ENCODE data around the gene GOLPH3L.
"Not testable (repeated sequence)": the region's sequence is repeated elsewhere in the genome, so short reads cannot be mapped to it uniquely, and the experiment has no call there.

The GOLPH3L gene

DNA sequence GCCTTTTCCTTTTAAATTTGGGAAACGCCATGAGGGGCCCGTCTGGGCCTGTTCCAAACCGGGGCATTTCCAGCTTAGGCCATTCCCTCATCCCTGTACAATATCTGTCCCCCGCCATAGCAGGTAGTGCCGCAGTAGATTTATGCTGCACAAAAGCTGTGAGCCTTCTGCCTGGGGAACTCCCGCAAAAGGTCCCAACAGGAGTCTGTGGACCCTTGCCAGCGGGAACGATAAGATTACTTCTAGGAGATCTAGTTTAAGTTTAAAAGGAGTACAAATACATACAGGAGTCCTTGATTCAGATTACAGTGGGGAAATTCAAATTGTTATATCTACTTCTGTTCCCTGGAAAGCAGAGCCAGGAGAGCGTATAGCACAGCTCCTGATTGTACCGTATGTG, 42.3 kb downstream of the GOLPH3L start:
- not testable (repeated sequence) for DNase-seq

DNA sequence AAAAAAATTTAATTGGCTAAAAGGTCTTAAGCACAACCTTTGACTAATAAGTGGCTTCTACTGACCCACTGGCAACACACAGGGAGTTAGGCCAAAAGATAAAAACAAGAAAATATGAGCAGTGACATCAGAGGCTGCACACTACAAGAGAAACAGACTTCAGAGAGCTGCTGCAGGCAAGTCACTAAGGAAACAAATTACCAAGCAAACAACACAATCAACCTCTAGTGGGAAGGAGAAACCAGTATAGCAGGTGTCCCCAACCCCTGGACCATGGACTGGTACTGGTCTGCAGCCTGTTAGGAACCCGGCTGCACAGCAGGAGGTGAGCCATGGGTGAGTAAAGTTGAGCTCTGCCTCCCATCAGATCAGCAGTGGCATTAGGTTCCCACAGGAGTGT, 46.8 kb downstream of the GOLPH3L start:
- DNase-seq, result peak; percentile 50

DNA sequence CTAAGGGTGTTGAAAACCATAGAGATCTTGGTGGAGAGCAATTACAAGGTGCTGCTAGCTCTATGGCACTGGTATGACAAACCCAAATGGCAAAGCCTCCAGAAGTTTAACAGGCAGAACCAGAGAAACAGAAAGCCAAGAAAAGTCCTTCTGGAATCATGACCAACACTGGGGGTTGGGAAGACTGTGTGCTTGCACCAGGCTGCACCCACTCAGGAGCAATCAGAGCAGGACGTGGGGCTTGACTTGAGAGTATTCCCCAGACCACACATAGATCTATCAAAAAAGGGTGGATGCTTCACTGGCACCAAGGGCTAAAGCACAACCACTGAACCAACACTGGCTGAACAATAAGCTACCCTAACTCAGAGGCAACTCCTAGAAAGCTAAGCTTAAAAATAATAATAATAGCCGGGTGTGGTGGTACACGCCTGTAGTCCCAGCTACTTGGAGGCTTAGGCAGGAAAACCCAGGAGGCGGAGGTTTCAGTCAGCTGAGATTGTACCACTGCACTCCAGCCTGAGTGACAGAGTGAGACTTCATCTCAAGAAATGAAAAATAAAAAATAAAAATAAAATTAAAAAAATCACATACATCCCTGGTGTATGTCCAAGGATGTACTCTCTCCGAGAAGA, 47.4 kb downstream of the GOLPH3L start:
- DNase-seq, result no peak

DNA sequence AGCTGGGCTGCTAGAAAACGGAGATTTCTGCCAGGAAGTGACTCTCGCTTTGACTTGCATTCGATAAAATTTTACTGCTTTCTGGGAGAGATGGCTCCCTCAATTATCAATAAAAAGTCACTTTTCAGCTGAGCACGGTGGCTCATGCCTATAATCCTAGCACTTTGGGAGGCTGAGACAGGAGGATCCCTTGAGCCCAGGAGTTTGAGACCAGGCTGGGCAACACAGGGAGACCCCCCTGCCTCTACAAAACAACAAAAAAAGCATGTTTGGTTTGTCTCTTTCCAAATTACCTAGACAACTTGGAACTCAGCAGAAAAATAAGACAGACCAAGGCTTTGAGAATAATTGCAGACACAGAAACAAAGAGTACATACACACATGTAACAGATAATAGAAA, 54.7 kb downstream of the GOLPH3L start:
- no peak for DNase-seq

DNA sequence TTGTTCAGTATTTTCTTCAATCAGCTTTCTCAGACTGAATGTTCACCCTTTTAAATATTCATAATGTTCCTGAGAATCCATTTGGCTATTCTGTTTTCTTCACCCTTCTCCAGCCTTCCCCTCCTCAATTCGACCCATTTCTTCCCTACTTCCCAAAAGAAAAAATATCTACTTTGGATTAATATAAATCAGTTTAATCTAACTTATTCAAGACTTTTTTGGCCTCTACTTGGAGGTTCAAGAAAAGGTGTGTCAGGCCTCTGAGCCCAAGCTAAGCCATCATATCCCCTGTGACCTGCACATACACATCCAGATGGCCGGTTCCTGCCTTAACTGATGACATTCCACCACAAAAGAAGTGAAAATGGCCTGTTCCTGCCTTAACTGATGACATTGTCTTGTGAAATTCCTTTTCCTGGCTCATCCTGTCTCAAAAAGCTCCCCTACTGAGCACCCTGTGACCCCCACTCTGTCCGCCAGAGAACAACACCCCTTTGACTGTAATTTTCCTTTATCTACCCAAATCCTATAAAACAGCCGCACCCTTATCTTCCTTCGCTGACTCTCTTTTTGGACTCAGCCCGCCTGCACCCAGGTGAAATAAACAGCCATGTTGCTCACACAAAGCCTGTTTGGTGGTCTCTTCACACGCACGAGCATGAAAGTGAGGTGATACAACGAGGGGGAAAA, 55.7 kb downstream of the GOLPH3L start:
- not testable (repeated sequence) for DNase-seq

DNA sequence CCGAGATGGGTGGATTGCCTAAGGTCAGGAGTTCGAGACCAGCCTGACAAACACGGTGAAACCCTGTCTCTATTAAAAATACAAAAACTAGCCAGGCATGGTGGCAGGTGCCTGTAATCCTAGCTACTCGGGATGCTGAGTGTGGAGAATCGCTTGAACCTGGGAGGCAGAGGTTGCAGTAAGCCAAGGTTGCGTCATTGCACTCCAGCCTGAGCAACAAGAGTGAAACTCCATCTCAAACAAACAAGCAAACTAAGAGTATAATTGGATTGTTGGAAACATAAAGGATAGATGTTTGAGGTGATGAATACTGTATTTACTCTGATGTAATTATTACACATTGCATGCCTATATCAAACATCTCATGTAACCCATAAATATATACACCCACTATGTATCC, 58.5 kb downstream of the GOLPH3L start:
- DNase-seq, result peak; percentile 21

DNA sequence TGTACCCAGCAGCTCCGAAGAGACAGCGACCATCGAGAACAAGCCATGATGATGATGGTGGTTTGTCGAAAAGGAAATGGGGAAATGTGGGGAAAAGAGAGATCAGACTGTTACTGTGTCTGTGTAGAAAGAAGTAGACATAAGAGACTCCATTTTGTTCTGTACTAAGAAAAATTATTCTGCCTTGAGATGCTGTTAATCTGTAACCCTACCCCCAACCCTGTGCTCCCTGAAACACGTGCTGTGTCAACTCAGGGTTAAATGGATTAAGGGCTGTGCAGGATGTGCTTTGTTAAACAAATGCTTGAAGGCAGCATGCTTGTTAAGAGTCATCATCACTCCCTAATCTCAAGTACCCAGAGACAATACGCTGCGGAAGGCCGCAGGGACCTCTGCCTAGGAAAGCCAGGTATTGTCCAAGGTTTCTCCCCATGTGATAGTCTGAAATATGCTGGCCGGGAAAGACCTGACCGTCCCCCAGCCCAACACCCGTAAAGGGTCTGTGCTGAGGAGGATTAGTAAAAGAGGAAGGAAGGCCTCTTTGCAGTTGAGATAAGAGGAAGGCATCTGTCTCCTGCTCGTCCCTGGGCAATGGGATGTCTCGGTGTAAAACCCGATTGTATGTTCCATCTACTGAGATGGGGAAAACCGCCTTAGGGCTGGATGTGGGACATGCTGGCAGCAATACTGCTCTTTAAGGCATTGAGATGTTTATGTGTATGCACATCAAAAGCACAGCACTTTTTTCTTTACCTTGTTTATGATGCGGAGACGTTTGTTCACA, 61.9 kb downstream of the GOLPH3L start:
- not testable (repeated sequence) for DNase-seq

DNA sequence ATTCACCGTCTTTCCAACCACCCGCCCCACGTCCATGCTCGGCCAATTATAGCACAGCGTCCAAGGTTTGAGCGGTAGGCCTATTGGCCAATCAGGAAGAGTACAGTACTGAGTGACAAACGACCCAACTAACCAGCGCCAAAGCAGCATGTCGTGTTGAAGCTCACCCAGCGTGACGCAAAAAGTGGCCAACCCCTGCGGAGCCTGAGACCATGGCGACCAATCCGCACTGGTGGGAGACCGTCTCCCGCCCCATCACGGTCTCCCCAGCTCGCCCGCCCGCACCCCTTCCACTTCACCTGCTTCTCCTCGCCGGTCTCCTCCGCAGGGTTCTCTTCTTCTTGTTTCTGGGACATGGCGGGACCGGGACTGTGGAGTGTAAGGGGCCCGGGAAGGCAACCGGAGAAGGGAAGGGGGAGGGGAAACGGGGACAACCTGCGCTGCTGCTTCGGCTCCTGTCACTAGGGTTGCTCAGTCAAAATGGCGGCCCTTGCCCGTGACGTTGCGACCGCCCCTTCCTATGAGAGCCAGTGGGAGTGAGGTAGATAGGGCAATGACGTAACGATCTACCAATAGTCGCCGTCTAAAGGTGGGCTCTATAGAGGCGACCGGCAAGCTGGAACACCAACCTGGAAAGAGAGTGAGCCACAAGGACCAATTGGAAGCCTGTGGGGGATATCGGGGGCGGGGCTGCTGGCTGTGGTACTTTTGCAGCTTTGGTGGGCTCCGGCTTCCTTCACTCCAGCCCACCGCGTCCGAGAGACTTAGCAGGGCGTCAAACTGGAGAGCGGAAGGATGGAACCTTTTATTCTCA, 67.6 kb downstream of the GOLPH3L start, which contains the start of gene ENSA:
Gene ENSA, minus strand, starts transcription at position 498 of the 814 bp plus-strand sequence. Its CDS starts 142 bp downstream, at position 356.
- peak; percentile 100 for DNase-seq

DNA sequence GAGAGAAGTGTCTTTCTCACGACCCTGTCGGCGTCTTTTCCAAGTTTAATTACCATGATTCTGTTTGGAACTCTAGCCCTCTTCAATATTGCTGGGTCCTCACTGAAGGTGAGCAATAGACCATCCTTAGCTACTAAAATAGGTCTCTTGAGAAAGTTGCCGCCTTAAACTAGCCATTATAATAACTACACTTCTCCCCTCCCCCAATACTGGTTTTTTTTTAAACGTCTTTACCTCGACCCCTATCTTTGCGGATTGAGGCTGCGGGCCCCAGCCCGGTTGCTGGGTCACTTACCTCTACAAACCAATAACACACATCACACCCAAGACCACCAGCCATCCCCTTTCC, 68.2 kb downstream of the GOLPH3L start:
- DNase-seq, result no peak

DNA sequence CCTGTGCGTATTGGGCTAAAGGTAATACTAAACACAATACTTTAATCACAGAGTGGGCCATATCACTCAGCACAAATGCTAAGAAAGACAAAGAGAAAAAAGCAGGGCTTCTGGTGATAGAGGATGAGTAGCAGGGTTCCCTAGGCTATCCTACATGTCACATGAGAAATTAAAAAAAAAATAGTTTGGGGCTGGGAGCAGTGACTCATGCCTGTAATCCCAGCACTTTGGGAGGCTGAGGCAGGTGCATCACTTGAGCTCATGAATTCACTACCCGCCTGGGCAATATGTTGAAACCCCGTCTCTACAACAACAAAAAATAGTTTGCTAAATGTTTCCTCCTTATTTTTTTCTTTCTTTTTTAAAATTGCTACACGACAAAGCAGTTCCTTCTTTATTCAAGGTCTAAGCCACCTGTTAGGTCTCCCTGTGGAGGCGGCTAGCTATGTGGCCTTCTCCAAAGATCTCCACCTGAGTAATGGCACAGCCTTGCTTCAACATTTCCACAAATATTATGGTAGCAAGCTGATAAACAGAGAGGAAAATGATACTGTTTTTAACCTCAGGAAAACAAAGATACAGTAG, 69.0 kb downstream of the GOLPH3L start:
- no peak for DNase-seq

DNA sequence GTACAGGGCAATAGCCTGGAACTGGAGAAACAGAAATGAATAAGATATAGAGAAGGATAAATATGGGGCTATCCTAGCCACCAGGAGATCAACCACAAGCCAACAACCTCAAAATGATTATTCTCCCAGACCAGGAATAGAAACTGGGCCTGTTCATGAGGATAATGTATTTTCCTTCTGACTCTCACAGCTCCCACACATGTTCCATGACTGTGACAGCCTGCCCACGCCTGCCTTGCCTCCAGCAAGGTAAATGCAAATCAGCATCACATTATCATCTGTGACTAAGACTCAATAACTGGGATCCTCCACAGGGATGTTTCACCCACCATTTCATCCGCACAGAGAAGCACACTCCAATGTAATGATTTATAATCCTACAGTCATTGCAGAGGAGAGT, 70.8 kb downstream of the GOLPH3L start:
- DNase-seq, result no peak

DNA sequence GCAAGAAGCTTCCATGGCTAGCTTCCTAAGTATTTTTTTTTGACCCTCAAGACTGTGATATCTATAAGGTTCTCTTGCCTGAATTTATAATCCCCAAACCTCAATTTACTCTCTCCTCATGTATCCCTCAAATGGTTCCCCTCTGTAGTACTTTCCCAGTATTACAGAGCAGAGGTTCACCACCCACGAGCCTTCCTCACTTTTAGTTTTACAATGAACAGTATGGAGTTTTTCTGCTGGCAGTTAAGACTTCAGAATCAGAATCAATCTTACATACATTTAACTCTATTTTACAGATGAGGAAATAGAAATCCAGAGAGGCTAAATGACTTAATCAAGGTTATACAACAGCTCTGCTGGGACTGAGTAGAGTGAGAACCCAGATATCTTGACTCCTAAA, 72.4 kb downstream of the GOLPH3L start:
- not testable (repeated sequence) for DNase-seq

DNA sequence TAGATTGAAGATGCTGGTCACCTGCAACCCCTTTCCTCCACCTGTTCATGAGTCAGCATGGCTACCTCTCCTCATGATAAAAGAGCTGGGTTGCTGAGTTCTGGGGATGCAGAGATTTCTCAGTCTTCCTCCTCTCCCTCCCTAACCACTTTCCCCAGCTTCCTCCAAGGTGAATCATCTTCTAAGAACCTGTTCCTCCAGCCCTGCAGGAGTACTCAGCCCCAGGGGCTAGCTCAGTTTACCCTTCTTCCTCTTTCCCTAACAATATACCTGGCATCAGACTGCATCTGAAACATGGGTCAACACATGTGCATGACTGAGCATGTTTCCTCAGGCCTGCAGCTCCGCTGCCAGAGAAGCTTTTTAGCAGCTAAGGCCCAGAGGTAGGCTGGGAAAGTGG, 72.8 kb downstream of the GOLPH3L start:
- not testable (repeated sequence) for DNase-seq

DNA sequence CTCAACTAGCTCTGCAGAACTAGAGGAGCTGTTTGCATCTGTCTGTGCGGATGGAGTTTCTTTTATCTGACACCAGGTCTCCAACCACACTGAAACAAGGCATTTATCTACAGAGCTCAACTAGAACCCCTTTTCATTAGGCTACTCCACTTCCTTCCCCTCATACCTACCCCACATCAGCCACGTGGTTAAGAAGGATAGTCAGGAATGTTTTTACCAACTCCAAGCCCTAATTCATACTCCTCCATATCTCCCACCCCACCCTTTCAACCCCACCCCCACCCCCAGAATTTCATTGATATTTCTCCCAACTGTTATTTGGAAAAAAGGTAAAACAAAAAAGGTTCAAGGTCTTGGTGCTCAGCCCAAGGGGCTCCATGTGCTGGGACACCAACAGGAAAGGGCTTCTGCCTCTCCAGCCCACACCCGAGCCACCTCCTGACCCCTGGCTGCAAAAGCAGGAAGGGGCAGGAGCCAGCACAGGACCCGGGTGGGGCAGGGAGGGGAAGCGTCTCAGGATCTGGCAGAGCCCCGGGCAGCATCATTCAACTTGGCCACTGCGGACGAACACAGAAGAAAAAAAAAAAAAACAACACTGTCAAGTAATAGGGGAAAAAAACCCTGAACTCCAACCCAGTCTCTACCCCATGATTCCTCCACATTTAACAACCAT, 74.5 kb downstream of the GOLPH3L start:
- no peak for DNase-seq

DNA sequence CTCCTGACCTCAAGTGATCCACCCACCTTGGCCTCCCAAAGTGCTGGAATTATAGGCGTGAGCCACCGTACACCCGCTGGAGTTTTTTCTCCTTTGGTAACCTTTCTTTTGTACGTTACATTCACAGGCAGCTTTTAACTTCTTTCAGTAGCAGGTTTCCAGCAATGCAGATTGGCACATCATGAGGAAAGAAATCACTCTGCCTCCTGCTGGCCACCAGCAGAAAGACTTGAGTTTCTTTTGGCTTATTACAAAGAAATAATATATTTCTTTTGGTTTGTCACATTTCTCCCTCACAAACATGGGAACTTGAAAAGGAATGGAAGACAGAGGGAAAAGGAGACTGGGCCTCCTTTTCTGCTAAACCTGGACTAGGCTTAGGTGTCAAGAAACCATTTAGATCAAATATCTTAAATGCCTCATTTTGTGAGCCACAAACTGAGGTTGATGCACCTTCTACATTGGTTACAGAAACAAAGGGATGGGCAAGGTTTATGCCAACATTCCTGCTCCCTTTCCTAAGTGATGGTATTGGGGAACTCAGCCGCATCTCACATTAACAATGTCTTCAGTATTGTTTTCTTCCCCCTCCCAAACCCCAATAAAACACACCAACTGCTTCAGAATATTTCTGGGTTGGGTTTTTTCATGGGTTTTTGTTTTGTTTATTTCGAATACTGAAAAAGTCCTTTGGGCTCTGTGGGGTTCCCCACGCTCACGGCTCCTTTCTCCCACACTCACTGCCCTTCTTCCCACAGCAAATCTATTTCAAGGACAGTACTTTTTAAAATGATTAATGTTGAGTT, 75.3 kb downstream of the GOLPH3L start:
- DNase-seq, result peak; percentile 50

DNA sequence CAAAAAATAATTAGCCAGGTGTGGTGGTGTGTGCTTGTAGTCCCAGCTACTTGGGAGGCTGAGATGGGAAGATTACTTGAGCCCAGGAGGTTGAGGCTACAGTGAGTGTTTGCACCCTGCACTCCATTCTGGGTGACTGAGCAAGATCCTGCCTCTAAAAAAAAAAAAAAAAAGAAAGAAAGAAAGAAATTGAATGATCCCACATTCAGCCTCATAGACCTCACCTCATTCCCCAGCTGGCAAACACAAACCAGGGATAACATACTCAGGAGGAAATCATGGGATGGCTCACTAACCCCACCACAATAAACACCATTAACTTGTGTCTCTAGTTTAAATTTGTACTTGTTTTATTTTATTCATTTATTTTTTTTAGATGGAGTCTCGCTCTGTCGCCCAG, 76.0 kb downstream of the GOLPH3L start:
- no peak for DNase-seq

DNA sequence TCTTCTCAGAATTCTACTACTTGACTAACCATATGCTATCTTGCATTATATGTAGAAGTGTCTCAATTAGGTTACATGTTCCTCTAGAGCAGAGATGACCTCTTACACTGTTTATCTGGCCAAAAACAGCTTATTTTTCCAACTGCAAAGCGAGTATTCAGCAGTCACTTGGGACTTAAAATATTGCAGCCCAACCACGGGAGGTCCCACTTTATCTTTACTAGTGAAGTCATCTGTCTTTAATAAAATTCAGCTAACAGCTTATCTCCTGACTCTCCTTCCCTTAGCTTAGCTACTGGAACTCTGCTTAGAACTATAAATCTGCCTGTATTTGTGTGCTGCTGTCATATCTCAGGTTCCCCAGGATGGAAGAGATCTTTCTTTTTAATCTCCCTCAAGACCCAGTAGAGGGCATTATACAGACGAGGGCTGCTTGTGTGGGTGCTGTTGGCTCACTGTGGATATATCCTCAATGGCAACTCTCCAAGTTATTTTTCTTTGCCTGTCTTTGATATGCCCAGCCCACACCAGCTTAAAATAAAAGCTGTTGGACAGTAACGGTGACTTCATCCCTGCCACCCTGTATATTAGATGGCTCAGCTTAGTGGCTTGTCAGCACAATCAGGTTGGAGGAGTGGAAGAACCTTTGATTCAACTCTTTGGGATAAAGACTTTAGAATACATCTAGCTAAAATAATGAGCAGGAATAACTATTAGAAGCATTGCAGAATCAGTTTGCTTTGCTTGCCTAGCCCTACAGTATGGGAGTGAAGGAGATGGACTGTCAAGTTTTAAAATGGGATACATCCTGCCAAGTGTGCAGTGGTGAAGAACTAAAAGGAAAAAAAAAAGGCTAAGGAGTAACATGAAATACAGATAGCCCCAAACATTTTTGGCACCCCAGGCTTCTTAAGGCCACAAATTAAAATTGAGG, 77.1 kb downstream of the GOLPH3L start:
- peak; percentile 35 for DNase-seq

DNA sequence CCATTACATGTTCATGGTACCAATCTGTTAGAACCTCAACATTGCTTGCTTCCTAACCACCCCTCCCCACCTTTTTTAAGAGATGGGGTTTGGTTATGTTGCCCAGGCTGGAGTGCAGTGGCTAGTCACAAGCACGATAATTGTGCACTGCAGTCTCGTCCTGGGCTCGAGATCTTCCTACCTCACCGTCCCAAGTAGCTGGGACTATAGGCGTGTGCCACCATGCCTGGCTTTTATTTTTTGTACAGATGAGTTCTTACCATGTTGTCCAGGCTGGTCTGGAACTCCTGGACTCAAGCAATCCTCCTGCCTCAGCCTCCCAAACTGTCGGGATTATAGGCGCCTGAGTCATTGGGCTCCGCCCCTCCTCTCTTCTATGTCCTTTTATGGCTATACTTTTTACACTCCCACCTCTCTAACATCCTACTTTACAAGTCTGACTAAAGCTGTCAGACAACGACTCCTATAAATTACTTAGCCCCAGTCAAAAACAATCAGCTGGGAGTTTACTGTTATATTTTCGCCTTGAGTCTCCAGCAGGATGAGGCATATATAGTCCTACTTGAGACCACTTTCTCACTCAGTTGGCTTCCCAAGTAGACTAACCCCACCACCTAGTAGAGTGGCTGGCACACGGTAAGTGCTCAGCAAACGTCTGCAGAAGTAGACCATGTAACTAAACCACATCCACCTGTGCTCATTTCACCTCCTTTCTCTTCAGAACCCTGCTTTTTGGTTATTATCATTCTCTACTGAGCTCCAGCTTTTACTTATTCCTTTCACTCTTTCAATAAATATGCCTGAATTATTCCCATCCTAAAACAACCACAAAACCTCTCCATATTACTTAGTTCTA, 81.4 kb downstream of the GOLPH3L start:
- no peak for DNase-seq

Data from NCI-H69 (cell line).